GM19025 (cell line): Measurements from ENCODE around the gene HOXB6.

Source experiments
- ATAC-seq: cut with Tn5 transposase; IDR thresholded peaks from one replicate; pipeline ENCODE4 v1.9.1; 2021; ENCODE audit warnings: mild to moderate bottlenecking, low read depth, moderate library complexity; ENCODE audit not compliant: unreplicated experiment

The HOXB6 gene

DNA sequence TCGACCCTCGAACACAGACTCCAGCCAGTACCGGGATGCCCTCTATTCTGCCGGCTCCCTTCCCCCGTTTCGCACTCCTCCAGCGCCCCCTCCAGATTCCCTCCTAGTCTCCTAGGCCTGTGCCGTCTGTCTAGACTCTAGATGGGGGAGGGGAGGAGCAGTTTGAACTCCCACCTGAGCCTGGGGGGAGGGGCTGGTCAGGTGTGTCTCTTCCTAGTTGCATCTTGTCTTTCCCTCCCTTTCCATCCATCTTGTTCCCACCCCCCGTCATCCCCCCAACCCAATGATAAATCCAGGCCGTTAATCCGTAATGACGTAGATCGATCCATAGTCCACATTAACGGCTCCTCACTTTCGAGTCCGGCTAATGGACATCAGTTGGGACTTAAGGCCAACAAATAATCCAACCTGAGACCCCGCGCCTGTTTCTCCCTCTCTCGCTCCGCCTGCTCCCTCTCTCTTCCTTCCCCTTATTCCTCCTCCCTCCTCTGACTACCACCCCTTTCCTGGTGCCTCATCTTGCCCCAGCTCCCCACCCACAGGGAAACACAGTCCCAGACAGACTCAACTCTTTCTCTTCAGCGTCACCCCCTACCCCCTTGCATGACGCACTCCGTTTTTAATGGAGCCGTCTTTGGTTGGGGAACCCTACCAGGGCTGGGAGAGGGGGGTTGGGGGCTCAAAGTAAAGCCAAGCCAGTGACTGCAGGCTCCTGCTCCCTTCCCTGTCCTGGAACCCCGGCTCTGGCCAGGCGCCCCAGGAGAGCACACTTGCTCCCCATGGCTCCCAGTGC is 7.9 kb downstream of the HOXB6 start:
- no peak for ATAC-seq

DNA sequence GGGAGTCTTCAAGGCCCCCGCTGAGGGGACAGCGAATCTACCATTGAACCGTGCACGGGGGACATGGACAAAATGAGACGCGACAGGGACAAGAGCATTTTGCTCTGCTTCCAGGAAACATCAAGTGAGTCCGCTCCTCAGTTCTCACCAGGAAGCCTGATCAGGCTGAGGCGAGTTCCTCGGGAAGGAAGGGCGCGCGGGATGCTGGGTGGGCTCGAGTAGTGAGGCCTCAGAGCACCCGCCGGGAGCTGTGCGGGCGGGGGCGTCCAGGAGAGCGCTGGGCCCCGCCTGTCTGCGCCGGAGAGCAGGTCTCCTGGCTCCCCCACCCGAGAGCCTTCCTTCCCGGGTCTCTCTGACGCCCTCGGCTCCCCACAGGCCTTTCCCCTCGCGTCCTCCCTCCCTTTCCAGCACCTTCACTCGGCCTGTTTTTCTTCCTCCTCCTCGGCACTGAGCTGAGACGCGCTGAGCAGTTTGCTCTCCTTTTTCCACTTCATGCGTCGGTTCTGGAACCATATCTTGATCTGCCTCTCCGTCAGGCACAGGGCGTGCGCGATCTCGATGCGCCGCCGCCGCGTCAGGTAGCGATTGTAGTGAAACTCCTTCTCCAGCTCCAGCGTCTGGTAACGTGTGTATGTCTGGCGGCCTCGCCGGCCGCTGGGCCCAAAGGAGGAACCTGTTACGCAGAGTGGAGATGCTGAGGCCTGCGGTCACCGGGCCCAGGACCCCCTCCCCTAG is 8.6 kb downstream of the HOXB6 start:
- no peak for ATAC-seq

DNA sequence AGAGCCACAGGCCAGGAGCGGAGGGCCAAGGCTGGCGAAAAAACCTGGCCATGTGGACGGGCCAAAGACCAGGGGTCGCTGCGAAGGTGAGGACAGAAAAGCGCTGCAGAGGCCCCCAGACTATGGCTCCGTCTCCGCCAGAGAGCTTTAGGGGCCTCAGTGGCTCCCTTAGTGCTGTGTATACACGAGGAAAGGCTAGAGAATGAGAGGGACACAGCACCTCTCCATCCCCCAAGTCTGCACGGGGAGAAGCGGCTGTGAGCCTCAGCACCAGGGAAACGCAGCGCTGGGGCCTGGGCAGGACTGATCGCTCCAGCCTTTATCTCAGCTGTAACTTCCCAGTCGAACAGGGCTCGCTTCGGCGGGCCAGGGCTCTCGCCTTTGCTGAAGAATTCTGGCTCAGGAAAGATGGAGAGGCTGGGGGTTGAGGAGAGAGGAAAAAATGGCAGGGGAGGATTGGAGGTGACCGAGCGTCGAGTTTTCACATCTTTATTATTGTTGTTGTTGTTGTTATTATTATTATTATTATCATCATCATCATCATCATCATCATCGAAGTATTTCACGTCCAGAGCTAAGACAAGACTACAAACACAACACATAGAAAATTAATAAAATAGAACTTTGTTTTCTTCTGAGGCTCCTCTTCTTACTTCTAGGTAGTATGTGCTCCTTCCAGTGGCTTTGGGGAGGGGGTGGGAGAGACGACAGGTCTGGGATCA is 9.3 kb downstream of the HOXB6 start:
- ATAC-seq, result no peak

DNA sequence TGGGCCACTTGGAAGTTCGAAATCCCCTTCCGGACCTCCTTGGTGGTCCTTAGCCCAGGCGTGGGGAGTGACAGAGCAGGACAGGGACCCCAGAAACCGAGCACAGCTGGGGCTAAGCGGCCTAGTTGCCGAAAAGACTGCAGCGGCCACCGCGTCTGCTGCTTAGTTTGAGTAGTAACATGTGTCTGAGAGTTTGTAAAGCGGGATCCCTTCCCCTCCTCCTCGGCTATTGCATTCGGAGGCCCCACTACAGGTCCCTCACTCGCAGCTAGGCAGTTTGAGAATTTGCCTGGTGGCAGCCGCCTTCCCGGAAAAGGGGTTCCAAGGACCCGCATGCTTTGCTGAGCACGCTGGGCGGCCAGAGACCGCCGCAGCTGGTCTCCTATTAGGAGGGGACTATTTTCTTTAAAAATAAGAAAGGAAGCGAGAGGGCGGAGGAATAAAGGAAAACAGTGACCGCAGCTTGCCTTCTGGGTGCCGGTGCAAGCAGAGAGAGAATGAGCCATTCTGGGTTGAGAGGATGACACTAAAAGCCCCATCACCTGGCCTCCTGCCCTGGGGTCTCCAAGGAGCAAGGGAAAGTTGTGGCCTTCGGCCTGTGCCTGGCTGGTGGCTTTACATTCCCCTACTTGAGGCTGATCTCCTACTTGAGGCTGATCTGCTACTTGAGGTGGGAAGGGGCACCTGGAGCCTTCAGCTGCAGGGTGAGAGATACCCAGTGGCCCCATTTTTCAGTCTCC is 10.1 kb downstream of the HOXB6 start:
- ATAC-seq, result no peak

DNA sequence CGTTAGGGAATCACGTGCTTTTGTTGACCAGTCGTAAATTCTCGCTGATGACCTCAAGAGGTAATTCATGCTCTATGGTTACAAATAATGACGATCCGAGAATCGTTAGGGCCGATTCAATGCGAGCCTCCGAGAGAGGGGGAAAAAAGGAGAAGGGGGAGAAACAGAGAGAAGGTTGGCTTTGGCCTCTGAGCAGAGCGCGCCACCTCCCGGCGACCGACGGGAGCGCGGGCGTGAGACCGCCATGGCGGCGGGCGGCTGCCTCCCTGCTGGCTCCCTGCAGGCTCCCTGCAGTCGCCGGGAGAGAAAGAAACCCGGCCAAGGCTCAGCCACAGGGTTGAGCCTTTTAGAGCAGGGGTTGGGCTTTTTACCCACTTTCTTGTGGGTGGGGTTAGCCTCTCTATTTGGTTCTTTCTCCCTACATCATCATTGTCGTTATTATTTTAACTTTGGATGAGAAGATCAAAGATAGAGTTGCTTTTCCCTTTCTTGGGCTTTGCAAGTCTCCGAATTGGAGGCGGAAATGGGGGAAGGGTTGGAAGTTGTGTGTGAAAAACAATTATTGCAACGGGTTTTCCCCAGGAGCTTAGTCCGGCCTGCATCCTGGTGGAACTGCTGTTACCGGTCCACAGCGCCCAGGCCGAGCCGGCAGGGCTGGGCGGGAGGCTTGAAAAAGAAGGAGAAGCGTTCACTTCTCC is 10.8 kb downstream of the HOXB6 start:
- no peak for ATAC-seq

DNA sequence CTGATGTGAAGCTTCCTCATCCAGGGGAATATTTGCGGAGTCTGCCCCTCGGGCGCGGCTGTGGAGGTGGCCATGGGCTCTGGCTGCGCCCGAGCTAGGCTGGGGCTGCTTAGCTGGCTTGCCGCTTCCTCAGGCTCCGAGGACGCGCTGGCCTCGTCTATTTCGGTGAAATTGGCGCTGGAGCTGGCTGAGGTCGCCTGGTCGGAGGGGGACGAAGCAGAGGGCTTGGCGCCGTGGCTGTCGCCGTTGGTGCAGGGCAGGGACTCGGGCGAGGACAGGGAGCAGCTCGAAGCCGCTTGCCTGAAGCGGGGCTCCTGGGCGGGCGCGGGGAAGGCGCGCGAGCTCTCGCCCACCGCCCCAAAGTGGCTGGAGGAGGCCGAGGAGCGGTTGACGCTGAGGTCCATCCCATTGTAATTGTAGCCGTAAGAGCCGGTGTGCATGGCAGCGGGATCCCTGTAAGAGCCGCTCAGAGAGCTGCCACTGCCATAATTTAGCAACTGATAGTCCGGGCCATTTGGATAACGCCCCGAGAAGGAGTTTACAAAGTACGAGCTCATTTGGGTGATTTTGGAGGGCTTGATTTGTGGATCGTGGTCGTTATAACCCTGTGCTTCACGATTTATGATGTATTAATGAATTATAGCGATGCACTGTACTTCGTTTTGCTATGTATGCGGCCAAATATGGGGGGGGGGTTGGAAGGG is 11.5 kb downstream of the HOXB6 start, which contains the start of gene HOXB5:
Gene HOXB5, minus strand, starts transcription at position 654 of the 704 bp plus-strand sequence. Its CDS starts 97 bp downstream, at position 557.
- no peak for ATAC-seq

DNA sequence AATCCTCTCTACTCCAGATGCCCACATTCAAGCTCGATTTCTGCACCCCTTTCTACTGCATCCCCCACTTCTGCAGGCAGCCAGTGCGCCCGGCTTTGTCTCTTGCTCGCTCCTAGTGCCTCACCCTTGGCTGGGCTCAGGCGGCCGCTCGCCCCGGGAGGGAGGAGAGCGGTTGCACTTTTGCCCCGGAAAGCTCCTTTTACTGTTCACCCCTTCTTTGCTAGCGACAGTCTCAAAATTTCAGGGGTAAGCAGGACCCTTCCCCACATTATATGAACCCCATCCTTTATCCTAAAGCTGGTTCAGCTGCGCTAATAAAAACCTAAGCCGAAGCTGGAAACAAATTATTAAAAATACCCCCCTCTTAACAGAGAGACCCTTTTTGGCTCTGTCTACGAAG is 12.2 kb downstream of the HOXB6 start:
- ATAC-seq, result no peak

DNA sequence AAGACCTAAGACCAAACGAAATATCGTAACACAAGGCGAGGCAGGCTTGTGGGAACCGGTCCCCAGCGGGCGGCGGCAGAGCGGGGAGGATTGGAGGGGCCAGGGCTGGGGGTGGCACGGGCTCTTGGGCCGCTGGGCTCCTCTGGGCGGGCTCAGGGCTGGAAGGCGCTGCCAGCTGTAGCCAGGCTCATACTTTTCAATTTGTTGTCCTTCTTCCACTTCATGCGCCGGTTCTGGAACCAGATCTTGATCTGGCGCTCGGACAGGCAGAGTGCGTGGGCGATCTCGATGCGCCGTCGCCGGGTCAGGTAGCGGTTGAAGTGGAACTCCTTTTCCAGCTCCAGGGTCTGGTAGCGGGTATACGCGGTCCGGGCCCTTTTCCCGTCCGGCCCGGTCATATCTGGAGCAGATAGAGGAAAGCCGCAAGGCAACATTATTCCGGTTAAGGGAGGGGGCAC is 12.7 kb downstream of the HOXB6 start:
- ATAC-seq, result no peak

DNA sequence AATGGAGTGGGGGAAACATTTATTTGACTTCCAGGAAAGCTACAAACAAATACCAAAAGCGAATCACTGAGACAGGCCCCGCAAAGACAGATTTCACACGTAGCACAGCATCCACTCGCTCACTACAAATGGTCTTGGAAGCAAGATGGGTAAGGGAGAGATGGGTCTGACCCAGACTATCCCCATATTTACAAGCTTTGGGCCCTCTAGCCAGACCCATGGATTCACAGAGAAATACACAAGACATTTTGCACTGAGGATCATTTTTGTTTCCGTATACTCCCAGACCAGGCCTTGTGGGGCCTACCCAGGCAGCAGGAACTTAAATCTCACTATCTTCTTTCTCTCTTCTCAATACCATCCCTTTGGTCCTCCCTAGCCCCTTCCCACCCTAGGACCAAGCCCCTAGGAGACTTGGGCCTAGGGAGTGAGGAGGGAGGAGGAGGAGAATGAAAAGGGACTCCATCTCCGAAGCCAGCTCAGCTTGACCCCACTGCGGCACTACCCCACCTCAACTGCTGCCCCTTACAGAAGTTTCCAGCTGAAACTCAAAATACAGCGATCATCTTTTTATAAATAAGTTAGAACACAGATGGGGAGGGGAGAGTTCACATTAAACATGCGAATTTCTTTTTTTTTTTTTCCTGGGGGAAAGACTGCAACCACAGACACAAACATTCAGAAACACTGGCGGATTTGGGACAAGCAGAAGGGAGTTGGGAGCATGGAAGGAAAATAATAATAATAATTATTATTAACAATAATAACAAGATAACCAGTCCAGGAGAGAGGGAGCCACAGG is 13.3 kb downstream of the HOXB6 start:
- no peak for ATAC-seq

DNA sequence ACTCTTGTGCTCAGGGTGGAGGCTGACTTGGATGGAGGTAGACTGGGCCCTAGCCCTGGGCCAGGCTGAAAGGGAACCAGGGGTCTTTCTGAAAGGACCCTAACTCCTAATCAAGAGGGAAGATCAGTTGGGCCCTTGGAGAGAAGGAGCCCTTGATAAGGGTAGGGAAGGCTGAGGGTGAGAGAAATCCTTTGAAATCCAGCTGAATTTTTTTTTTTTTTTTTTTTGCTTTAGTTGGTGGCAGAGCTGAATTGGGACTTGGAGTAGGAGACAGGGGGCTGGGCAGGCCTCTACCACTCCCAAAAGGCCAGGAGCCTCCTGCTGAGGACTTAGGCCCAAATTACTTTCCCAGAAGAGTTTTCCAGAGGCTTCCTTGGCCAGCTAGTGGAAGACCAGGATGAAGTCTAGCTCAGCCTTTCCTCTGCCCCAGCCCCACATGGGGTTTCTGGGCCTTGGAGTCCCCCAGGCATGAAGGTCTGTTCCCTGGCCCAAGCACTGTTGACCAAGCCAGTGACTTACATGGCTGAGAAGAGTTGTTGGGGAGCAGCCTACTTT is 14.1 kb downstream of the HOXB6 start:
- no peak for ATAC-seq

DNA sequence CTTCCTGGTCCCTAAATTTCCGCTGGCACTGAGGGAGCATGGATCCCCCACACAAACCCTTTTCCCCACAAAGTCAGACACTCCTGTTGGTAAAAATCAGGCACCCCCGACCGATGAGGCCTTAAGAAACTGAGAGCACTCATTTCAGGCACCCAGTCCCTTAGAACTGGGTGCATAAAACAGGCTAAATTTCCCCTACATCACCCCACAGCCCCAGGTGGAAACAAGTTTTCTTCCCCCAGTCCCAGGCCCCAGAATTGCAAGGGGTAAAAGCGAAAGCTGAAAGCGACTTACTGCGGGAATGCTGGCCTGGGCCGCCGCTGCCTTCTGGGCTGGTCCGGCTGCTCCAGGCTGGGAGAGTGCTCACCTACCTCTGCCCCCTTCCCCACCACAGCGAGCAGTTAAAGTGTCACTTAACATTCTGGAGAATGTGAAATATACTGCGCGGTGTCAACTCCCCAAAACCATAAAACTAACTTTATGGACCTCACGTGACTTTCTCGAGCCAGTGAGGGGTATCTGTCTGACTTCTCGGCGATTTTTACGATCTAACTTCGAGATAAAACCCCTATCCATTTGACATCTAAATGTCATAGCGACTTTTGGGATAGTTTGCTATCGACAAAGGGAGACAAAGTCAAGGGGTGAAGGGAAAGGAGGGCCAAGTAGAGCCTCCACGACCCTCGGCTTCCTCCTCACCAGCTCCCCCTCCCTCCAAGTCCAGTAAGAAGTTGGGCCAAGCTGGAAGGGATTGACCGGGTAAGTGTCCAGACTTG is 14.8 kb downstream of the HOXB6 start, which contains the start of gene HOXB3:
Gene HOXB3, minus strand, starts transcription at position 411 of the 776 bp plus-strand sequence. CDS start 37,767 bp downstream, outside the sequence.
- ATAC-seq, result no peak

DNA sequence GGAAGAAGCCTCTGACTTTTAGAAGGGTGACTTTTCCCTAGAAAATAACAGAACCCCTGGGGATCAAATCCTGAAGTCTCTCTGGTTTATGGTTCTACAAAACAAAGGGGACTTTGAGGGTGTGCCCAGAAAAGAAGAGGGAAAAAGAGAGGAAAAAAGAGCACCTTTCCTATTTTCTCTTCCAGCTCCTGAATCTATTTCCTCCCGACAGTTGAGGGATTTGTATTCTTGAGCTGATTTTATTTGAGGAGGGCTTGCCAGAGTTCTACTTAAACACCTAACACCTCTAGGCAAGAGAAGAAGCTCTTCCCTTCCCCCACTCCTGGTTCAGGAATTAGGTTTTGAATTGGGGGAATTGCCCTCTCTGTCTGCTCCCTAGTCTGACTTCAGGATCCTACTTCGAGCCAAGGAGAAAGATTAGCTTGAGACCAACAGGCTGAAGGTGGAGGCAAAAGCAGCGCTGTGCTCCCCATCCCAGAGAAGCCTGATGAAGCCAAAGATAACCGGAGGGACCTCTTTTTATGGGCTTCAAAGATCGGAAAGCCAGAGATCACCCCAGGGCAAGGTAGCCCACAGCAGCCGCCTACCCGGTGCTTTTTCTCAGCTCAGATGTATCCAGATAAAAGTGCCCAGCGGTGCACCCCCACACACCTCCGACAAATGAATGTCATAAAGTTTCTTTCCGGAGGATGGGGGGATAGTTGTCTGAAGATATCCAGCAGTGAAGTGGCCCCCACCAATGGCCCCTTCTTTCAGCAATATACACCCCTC is 15.5 kb downstream of the HOXB6 start:
- no peak for ATAC-seq

DNA sequence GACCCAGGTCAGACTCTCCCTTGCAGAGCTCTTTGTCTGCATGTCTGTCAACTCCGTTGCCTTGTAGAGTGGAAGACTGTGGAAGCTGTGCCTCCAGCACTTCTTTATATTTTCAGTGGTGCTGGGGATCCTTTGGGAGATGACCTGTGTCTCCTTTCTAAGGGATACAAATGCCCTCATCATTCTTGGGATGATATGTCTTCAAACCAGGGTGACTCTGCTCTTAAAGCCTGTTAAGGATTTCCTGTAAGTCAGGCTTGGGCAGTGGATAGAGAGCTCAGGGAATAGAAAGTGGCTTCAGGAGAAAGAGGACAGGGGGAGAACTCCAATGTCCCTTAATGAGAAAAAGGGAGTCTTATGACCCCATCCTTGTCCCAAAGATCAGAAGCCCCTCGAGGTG is 16.3 kb downstream of the HOXB6 start:
- ATAC-seq, result no peak

DNA sequence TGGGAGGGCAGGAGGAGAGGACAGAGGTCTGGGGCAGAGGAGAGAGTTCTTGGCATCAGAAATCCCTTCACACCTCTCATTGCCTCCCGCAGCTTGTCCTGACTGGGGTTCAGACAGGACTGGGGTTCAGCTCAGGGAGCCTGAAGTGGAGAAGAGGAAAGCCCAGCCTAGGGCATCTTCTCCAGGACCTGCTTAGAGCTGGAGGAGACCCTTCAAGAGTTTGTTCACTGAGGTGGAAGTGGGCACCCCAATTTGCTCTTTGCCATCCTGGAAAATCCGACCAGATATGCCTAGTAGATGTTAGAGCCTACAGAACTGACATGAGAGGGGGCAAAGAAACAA is 16.7 kb downstream of the HOXB6 start:
- no peak for ATAC-seq

DNA sequence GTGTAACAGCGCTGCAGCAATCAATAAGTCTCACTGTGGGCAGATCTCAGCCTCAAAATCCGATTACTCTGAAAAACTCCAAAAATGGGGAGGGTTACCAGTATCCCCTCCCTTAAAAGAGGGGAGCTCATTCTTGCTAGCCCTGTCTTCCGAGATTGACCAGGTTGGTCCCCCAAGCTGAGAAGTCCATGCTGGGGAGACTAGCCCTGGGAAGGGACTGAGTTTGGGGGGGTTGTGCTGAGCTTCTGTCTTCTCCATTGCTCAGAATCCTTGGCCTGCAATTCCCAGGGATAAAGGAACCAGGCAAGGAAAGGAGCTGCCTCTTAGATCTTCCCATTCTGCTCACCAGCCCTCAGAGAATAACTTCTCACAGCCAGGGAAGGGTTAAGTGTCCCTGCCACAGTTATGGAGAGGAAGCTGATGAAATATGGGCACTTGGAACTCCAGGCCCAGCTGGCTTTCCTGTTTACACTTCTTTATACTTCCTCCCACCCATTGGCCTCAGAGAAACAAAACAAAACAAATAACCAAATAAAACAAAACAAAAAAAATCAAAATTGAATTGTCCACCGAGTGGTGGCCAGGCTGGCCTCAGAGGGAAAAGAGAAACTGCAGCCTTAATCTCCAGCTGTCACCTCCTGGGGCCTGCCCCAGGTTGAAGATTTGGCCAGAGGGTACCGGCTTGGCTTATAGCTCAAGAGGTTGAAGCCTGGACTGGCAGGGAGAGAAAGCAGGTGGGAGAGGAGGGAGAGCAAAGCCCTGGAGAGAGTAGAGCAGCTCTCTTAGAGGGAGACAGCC is 17.3 kb downstream of the HOXB6 start:
- ATAC-seq, result no peak
